Renal cortex interstitium (tissue), 11 donors: ENCODE measurements around the gene RNF149. TPM values are rescaled to one million over a fixed set of nuclear protein-coding genes. Genes with fewer than 3 reads are reported as not detected.

Source experiments
- DNase-seq, 11 donors: peaks; one replicate each; pipeline ENCODE4 v3.0.0-alpha.2; 2013; ENCODE audit warnings: low read depth in 9 of 11, low spot score in 4 of 11; ENCODE audit errors: extremely low read depth in 1 of 11
- polyA plus RNA-seq, 3 donors: library from polyadenylated mRNA; unstranded; fragments of 120-200 nt; gene quantifications; one replicate each; pipeline ENCODE4 v1.2.1, GENCODE V29; 2013; ENCODE audit not compliant: insufficient read length in 3 of 3

Gene RNF149
- polyA plus RNA-seq, 3 donors, result 40.3 to 72.8 (median 47.4) TPM

GRCh38 chr2:101305492-101306078 is 2.9 kb downstream of the RNF149 start:
- DNase-seq, result no peak

DNA sequence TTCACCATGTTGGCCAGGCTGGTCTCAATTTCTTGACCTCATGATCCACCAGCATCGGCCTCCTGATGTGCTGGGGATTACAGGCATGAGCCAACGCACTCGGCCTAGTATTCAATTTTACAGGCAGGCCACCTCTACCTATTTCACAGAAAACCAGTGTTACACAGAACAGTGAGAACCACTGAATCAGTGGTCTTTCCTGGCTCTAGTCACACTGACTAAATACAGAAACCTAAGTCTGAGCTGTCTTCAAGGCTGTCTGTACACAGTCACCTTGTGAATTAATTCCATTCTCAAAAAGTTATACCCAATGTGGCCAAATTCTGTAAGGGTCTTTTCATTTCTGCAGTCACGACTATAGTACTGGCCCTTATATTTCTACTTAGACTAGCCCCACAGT is 3.5 kb downstream of the RNF149 start:
- no peak for DNase-seq

GRCh38 chr2:101303688-101304087 is 4.8 kb downstream of the RNF149 start:
- DNase-seq, result no peak

DNA sequence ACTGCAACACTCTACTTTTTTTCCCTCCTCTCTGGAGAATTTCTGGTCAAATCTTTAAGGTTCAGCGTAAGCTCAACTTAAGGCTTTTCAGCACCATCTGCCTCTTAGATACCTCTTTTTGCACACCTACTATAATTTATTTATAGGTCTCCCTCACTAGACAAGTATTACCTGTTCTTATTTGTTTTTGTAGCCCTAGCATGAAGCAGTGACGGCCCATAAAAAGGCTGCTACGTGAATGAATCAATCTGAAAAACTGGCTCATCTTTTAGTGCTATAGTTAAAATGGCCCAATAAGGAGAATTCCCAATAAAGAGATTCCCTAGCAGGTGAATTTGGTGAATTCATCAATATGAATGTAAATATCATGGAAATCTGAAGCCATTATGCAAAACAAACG is 6.5 kb downstream of the RNF149 start:
- no peak for DNase-seq

DNA sequence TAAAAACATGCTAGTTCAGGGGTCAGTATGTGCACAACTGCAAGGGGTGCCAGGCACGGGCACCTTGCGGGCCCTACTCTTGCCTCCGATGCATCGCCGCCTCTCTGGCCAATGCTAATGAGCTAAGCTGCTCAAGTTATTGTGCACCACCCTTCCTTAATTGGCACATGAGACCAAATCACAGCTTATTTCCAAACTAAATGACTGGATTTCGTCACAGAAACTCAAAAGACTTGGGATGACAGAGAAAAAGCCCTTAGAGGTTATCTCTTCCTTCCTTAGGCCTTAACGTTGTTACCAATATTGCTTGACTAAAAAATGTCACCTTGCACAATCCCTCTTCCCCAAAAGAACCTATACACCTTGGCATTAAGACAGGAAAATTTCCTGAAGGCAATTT is 7.7 kb downstream of the RNF149 start:
- no peak for DNase-seq

DNA sequence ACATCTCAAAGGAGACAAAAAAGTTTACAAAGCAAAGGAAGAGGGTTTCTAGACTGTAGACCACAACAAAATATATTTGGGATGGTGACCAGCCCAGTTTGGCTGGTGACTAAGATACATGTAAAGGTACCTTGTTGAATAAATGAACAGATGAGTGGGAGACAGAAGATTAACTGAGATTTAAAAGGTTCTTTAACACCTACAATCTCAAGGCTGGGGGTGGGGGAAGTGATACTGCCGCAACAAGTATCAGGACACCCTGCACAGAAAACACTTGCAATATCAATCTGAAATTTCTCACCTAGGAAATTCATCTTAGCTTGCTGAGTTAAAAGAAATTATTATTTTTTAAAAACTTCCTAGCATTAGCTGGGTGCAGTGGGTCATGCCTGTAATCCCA is 8.3 kb downstream of the RNF149 start:
- no peak for DNase-seq

- no peak for DNase-seq
Observed at GRCh38 chr2:101299604-101300003, 8.9 kb downstream of the RNF149 start.

DNA sequence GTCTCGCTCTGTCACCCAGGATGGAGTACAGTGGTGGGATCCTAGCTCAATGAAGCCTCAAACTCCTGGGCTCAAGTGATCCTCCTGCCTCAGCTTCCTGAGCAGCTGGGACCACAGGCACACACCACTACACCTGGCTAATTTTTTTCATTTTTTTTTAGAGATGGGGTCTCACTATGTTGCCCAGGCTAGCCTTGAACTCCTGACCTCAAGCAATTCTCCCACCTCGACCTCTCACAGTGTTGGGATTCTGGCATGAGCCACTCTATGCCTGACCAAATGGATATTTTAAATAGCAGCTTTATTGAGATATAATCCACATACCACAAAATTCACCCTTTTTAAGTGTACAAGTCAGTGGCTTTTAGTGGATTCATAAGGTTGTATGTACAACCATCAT is 11.1 kb downstream of the RNF149 start:
- no peak for DNase-seq

GRCh38 chr2:101296371-101296770 is 12.1 kb downstream of the RNF149 start:
- DNase-seq, result no peak

- no peak for DNase-seq
Observed at GRCh38 chr2:101295895-101296294, 12.6 kb downstream of the RNF149 start.

GRCh38 chr2:101294861-101295260 is 13.6 kb downstream of the RNF149 start:
- DNase-seq, result no peak

DNA sequence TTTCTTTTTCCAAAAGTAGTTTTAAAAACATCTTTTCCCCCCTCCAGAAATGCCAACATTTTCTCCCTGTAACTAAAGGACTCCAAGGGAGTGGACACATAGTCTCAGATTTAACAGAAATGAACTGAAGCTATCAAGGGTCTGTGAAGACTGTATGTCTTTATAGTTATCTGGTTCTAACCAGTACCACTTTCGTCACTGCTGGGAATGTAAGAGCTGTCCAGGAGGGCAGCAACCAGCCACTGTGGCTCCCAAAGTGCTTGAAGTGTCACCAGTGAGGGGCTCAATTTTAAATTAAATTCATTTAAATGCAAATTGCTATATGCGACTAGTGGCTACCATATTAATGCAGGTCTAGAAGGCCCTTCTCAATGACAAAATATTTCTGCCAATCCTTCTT is 15.0 kb downstream of the RNF149 start:
- DNase-seq, result no peak

GRCh38 chr2:101291973-101292372 is 16.5 kb downstream of the RNF149 start:
- no peak for DNase-seq

DNA sequence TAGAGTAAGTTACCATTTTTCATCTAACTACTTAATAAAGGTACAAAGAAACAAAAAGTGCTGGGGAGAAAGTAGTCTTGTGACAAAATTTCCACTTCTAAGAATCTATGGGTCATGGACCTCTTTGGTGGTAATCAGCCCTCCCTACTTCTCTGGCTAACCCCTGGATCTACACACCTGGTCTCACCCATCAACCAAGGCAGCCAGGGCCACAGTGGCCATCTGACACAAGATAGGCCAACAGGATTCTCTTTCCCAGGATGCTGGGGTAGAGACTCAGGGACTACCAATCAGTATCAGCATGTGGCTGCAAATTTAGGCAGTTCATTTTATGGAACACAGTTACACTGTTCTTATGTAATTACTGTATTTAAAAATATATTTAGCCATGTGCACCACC is 17.8 kb downstream of the RNF149 start:
- DNase-seq, result no peak

- no peak for DNase-seq
Observed at GRCh38 chr2:101287303-101287702, 21.2 kb downstream of the RNF149 start.

DNA sequence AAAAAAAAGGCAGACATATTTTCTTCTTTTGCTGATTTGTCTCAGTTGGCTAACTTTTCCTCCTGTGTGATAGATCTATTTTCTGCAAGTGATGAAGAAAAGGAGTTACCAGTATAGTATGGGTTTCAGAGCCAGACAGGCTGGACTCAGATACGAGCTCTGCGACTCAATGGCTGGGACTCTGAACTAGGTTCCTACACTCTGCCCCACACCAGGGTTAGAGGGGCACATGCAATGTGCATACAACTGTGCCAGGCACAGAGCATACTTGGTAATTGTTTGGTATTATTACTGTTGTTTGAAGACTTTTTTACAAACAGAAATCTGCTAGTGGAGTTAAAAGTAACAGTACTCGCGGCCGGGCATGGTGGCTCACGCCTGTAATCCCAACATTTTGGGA is 21.8 kb downstream of the RNF149 start:
- no peak for DNase-seq

- no peak for DNase-seq
Observed at GRCh38 chr2:101282980-101283379, 25.5 kb downstream of the RNF149 start.

GRCh38 chr2:101281482-101281881 is 27.0 kb downstream of the RNF149 start:
- DNase-seq, result no peak

DNA sequence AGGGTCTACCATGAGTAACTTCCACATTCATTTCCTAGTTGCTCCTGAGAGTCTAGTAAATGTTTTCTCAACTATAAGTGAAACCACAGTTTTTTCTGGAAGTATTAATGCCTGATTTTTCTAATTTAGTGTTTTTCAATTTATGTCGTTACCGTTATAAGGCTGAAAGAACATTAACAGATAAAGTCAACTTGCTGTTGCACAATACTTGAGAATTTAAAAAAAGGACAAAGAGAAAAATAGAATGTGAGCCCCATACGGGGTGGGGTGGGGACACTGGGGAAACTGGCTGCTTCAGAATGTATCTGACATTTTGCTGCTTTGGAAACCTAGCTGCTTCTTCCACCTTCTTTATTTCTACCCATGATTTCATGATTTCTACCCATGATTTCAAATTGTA is 29.6 kb downstream of the RNF149 start:
- no peak for DNase-seq

DNA sequence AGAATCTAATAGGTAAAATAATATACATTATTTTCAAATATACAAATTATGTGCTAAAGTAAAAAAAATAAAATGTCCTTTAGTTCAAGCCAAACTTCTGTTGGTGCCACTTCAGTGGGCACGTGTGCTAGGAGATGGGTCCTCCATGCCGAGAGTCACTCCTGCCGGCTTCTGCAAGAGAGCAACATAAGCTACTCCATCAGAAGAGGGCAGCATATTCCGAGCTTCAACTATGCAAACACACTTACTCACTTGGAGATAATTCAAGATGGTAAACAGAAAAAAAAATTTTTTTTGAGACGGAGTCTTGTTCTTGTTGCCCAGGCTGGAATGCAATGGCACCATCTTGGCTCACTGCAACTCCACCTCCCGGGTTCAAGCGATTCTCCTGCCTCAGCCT is 31.4 kb downstream of the RNF149 start:
- no peak for DNase-seq

DNA sequence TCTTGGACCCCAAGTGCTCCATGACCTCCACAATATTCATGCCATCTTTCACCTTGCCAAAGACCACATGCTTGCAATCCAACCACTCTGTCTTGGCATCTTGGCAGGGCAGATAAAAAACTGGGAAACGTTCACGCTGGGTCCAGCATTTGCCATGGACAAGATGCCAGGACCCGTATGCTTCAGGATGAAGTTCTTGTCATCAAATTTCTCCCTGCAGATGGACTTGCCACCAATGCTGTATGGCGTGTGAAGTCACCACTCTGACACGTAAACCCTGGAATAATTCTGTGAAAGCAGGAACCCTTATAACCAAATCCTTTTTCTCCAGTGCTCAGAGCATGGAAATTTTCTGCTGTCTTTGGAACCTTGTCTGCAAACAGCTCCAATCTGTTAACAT is 34.4 kb downstream of the RNF149 start:
- DNase-seq, result no peak

- no peak for DNase-seq
Observed at GRCh38 chr2:101273056-101273455, 35.4 kb downstream of the RNF149 start.
